GM10266 (cell line): ENCODE results near the gene AK9.

Experiments
- DNase-seq: peaks from one replicate; pipeline ENCODE4 v3.0.0; 2012; ENCODE audit errors: extremely low spot score
- TF ChIP-seq, protein P1 (sequence below): IDR thresholded peaks from 2 replicates; pipeline ENCODE4 v1.5.1; 2012; ENCODE audit warnings: mild to moderate bottlenecking, low read depth; ENCODE audit not compliant: control insufficient read depth, insufficient read depth; ENCODE audit errors: missing control alignments

AK9 gene

DNA sequence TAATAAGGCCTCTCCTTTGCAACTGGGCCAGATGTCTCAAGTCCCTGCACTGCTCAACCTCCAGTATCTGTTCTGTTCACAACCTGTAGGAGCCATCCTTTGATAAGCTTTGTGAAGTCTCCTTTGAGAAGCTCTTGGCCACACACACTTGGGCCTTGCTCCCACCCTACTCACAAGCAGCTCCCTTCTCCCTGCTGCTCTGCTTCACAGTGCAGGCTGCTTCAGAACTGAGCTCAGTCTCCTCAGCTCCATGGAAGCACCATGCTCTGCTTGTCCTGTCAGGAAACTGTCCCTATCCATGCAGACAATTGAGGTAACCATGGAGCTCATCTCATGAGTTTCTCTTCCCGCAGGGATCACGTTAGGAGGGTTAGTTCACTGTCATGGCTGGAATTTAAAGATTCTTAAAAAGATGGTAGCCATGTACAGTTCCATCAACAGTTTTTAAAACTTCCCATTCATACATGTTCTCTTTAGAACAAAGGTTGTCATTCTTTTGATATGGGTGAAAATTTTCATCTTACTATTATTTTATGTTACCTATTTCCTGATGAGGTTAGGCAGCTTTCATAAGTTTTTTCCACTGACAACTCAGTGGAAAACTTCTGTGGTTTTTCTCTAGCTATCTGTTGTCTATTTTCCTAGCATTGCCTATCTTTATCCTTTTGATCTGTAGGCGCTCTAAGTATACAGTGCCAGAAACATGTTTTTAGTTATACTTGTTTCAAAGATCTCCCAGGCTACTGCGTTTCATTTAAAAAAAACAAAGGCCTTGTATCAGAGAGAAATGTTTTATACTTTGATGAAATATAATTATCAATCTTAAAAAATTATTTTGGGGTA is 62.6 kb downstream of the AK9 start:
- DNase-seq: no peak
- TF ChIP-seq, protein P1, sequence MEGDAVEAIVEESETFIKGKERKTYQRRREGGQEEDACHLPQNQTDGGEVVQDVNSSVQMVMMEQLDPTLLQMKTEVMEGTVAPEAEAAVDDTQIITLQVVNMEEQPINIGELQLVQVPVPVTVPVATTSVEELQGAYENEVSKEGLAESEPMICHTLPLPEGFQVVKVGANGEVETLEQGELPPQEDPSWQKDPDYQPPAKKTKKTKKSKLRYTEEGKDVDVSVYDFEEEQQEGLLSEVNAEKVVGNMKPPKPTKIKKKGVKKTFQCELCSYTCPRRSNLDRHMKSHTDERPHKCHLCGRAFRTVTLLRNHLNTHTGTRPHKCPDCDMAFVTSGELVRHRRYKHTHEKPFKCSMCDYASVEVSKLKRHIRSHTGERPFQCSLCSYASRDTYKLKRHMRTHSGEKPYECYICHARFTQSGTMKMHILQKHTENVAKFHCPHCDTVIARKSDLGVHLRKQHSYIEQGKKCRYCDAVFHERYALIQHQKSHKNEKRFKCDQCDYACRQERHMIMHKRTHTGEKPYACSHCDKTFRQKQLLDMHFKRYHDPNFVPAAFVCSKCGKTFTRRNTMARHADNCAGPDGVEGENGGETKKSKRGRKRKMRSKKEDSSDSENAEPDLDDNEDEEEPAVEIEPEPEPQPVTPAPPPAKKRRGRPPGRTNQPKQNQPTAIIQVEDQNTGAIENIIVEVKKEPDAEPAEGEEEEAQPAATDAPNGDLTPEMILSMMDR: no peak

DNA sequence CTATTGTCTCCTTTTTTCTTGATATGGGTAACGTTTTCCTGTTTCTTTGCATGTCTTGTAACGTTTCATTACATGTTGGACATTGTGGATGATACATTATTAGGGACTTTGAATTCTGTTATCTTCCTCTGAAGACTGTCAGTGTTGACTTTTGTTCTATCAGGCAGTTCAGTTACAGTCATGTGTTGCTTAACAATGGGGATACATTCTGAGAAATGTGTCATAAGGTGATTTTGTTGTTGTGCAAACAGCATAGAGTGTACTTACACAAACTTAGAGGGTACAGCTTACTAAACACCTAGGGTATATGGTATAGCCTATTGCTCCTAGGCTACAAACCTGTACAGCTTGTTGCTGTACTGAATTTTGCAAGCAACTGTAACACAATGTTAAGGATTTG is 64.7 kb downstream of the AK9 start:
- DNase-seq: no peak
- TF ChIP-seq, protein P1: no peak

DNA sequence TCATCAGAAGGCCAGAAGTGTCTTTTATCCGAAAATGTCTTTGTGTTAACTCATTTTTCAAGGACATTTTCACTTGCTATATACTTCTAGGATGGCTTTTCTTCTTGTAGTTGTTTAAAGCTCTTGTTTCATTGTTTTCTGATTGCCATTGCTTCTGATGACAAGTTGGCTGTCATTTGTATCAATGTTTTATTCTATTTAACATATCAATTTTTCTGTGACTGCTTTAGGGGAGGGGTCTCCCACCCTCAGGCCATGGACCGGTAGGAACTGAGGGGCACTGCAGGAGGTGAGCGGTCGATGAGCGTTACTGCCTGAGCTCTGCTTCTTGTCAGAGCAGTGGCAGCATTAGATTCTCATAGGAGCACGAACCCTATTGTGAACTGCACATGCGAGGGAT is 65.8 kb downstream of the AK9 start:
- TF ChIP-seq, protein P1: no peak

DNA sequence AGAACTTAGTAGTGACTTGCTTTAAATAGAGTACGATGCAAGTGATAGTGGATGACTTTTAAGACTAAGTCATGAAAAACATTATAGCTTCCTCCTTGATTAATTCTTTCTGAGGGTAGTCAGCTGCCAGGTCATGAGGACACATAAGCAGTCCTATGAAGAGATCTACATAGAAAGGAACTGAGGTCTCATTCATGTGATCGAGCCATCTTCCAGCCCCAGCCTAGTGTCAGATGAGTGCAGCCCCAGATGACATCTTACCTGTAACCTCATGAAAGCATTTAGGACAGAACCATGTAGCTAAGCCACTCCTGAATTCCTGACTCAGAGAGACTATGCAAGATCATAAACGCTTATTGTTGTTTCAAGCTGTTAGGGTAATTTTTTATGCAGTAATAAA is 67.7 kb downstream of the AK9 start:
- DNase-seq: no peak
- TF ChIP-seq, protein P1: no peak

More for the DNA sequence above, 65.8 kb downstream of the AK9 start:
- DNase-seq: no peak

DNA sequence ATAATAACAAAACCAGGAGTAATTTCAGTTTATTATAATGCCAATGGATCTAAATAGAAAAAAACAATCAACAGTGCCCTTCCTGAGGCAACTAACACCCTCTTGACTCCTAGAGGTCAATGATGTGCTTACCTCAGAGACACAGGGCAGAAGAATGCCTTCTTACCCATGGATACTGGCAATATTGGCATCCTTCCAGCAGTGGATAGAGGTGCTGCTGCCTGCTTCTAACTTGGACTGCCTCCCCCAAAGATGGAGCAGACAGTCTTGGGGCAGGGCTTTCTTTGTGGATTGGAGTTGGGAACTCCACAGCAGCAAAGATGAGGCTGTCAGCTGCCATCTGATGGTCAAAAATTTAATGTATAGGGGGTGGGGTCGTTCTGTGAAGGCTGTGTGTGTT is 78.7 kb downstream of the AK9 start:
- no peak for DNase-seq
- TF ChIP-seq, protein P1: no peak

DNA sequence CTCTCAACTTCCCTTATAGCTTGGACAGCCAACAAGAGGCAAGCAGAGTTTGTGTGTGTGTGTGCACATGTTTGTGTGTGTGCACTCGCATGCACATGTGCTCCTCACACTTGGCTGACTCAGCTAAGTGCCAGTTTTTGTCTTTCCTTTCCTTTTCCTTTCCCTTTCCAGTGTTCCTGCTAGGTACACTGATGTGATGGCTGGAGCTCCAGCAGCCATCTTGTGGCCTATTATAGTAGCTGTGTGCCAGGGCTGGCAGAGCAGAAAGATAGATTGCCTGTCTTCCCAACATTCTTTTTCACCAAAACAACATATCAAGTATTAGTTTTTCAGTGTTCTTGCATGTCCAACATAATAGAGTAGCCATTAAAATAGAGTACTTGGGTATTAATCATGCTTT is 79.5 kb downstream of the AK9 start:
- no peak for DNase-seq
- TF ChIP-seq, protein P1: no peak

DNA sequence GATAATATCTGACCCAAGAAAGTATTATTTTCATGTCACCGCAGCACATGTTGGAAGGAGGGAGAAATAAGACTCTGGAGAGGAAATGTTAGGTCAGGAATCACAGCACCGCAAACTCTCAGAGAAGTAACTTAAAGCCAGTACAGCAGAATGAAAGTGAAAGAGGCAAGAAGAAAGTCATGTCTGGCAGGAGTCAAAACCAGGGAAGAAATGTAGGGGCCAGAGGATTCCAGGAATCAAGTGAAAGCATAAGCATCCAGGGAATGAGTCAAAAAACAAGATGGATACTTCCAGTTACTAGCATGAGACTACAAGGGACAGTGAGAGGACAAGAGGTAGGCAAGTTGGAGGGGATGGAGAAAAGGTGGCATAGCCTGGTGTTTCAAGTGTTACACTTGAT is 80.4 kb downstream of the AK9 start:
- TF ChIP-seq, protein P1: no peak
- DNase-seq: no peak
